ENCODE data around the gene CRIM1. TPM values are rescaled to one million over a fixed set of nuclear protein-coding genes. Genes with fewer than 3 reads are reported as not detected.

Gene CRIM1
- total and polyA plus RNA-seq, 2 experiments from 2014 or later: 76.4 to 485 TPM

DNA sequence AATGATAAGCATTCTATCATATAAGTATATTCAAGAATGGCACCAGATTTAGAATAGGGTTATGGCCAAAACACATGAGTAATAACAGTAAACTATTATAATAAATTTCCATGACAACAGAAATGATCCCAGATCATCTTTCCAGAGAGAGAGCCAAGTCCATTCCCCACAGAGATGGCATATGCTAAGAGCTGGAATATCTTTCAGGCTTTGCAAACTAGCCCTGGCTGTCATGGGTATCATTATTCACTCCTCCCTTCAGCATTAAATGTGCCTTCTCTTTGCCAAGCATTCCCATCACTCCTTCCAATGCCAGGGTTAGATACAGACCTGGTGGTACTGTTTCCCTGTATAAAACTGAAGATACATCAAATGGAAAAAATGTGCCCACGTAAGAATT lies 231.5 kb downstream of the CRIM1 start:
- no peaks in the 10 kb centered on the region for H3K9me3 ChIP-seq (ENCODE audit: low read depth)
- no peak overlapping the region for H3K9ac ChIP-seq
- H3K4me3 ChIP-seq: no peak overlapping the region
- WGBS, 2 experiments (ENCODE audit: low coverage in 1 of 2, low lambda C conversion rate in 2 of 2, missing lambda C conversion rate in 2 of 2): 48 to 58% methylated on average over 1 of the region's 1 CpG
- 0 out of 2 replicates have a peak, but pooled peaks cover 3% of the 10 kb centered on the region for H4K20me1 ChIP-seq (ENCODE audit: insufficient read depth)
- H3K36me3 ChIP-seq (ENCODE audit: low read depth): peaks cover 45% of the 10 kb centered on the region
- DNase-seq: peak; percentile 25
- no peak overlapping the region for H2AFZ ChIP-seq
- no peak overlapping the region for H3K27ac ChIP-seq
- H3K79me2 ChIP-seq (ENCODE audit: insufficient read depth): peaks cover 100% of the 10 kb centered on the region
- in situ Hi-C loops (cut with MboI): no loop called here
- no peaks in the 10 kb centered on the region for H3K9me2 ChIP-seq (ENCODE audit: insufficient read depth)
- no peaks in the 10 kb centered on the region for H3K27me3 ChIP-seq (replicated peaks; ENCODE audit: insufficient read depth)
- H3K4me1 ChIP-seq (ENCODE audit: insufficient read depth): no peaks in the 10 kb centered on the region
- H3F3A ChIP-seq (ENCODE audit: insufficient read depth): no peaks in the 10 kb centered on the region; the same call in 1 of the 2 replicates
- no peak overlapping the region for H3K4me2 ChIP-seq (ENCODE audit: unreplicated experiment)
- TF ChIP-seq EZH2phosphoT487 (IDR thresholded peaks at IDR 0.05; ENCODE audit: insufficient read depth, low read depth): no peak
- no peak for TF ChIP-seq EZH2 (IDR thresholded peaks at IDR 0.05; ENCODE audit: insufficient read depth, poor library complexity, severe bottlenecking)

DNA sequence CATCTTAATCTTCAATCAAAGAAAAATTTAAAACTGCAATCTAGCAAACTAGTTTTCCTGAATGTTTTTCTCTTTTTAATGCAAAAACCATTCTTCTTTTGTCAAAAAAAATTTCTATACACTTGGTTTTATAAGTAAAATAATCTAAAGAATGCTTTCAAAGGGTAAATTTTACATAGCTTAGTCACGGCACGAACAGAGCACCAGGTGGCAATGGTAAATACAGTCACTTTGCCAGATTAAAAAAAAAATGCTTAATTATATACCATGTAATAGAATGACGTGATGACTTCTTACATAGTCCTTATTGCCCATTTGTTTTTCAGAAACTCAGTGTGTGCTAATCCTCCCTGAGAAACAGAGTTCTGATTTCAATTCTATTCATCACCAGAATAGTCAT lies 232.0 kb downstream of the CRIM1 start:
- 95% methylated on average over 3 of the region's 3 CpGs for WGBS, 2 experiments (ENCODE audit: low coverage in 1 of 2, low lambda C conversion rate in 2 of 2, missing lambda C conversion rate in 2 of 2)
- H4K20me1 ChIP-seq (ENCODE audit: insufficient read depth): 0 out of 2 replicates have a peak, but pooled peaks cover 3% of the 10 kb centered on the region
- H3K9me3 ChIP-seq (ENCODE audit: low read depth): no peaks in the 10 kb centered on the region
- no peak for TF ChIP-seq EZH2phosphoT487 (IDR thresholded peaks at IDR 0.05; ENCODE audit: insufficient read depth, low read depth)
- TF ChIP-seq EZH2 (IDR thresholded peaks at IDR 0.05; ENCODE audit: insufficient read depth, poor library complexity, severe bottlenecking): no peak
- H3K27me3 ChIP-seq (replicated peaks; ENCODE audit: insufficient read depth): no peaks in the 10 kb centered on the region
- no peaks in the 10 kb centered on the region for H3K4me1 ChIP-seq (ENCODE audit: insufficient read depth)
- H3K27ac ChIP-seq: no peak overlapping the region
- no peak overlapping the region for H2AFZ ChIP-seq
- H3F3A ChIP-seq (ENCODE audit: insufficient read depth): no peaks in the 10 kb centered on the region; the same call in 1 of the 2 replicates
- no peak overlapping the region for H3K9ac ChIP-seq
- H3K36me3 ChIP-seq (ENCODE audit: low read depth): peaks cover 41% of the 10 kb centered on the region; the same call in 1 of the 2 replicates
- peaks cover 100% of the 10 kb centered on the region for H3K79me2 ChIP-seq (ENCODE audit: insufficient read depth)
- H3K9me2 ChIP-seq (ENCODE audit: insufficient read depth): no peaks in the 10 kb centered on the region
- no peak overlapping the region for H3K4me3 ChIP-seq
- no peak for DNase-seq
- H3K4me2 ChIP-seq (ENCODE audit: unreplicated experiment): no peak overlapping the region
- in situ Hi-C loops (cut with MboI): no loop called here

DNA sequence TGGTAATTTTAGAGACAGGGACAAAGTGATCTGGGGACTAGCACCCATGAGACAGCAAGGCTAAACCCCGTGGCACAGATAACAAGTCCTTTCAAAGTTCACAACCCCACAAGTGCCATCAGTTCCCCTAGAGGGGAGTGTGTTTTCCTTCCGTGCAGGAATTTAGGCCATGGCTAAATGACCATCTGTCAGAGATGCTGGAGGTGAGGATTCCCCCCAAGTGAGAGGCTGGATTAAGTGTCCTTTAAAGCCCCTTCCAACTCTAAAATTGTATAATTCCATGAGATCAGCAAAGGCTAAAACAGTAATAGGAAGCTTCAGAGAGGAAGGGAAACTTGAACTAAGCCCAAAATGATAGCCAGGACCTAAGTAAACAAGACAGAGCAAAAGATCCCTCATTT lies 233.7 kb downstream of the CRIM1 start:
- H2AFZ ChIP-seq: no peak overlapping the region
- no peaks in the 10 kb centered on the region for H3K4me1 ChIP-seq (ENCODE audit: insufficient read depth)
- 0 out of 2 replicates have a peak overlapping the region, but pooled peaks have one; percentile 3 for H3K27ac ChIP-seq
- TF ChIP-seq EZH2 (IDR thresholded peaks at IDR 0.05; ENCODE audit: insufficient read depth, poor library complexity, severe bottlenecking) (no peak), EZH2phosphoT487 (IDR thresholded peaks at IDR 0.05; ENCODE audit: insufficient read depth, low read depth) (no peak)
- no peak for DNase-seq
- no peak overlapping the region for H3K4me2 ChIP-seq (ENCODE audit: unreplicated experiment)
- no peaks in the 10 kb centered on the region for H3K9me2 ChIP-seq (ENCODE audit: insufficient read depth)
- WGBS, 2 experiments (ENCODE audit: low coverage in 1 of 2, low lambda C conversion rate in 2 of 2, missing lambda C conversion rate in 2 of 2): 61 to 70% methylated on average over 2 of the region's 2 CpGs
- in situ Hi-C loops (cut with MboI): no loop called here
- H3K36me3 ChIP-seq (ENCODE audit: low read depth): peaks cover 32% of the 10 kb centered on the region; the same call in 1 of the 2 replicates
- no peaks in the 10 kb centered on the region; the same call in 1 of the 2 replicates for H3F3A ChIP-seq (ENCODE audit: insufficient read depth)
- H3K9me3 ChIP-seq (ENCODE audit: low read depth): no peaks in the 10 kb centered on the region
- H4K20me1 ChIP-seq (ENCODE audit: insufficient read depth): 0 out of 2 replicates have a peak, but pooled peaks cover 3% of the 10 kb centered on the region
- no peak overlapping the region for H3K9ac ChIP-seq
- H3K4me3 ChIP-seq: no peak overlapping the region
- H3K79me2 ChIP-seq (ENCODE audit: insufficient read depth): peaks cover 100% of the 10 kb centered on the region
- no peaks in the 10 kb centered on the region for H3K27me3 ChIP-seq (replicated peaks; ENCODE audit: insufficient read depth)

DNA sequence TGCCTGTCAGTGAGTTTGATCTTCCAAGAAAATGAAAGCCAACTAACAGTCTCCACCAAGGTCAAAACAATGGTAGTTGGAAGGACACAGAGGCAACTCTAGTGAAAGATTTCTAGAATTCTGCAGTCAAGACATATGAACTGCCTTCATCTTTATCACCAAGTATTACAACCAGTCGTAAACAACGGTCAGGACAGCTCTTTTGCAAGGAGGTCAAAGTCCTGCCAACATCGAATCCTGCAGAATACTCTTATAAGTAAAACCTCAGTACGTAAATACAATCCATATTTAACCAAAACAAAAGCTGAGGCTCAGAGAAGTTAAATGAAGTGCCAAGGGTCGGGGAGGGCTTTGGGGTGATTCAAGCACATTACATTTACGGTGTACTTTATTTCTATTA lies 239.3 kb downstream of the CRIM1 start:
- Histone ChIP-seq H3K4me2 (ENCODE audit: unreplicated experiment) (no peak overlapping the region), H3K27ac (no peak overlapping the region), H3K27me3 (replicated peaks; ENCODE audit: insufficient read depth) (no peaks in the 10 kb centered on the region), H2AFZ (no peak overlapping the region), H4K20me1 (ENCODE audit: insufficient read depth) (0 out of 2 replicates have a peak, but pooled peaks cover 3% of the 10 kb centered on the region), H3K4me3 (no peak overlapping the region), H3K4me1 (ENCODE audit: insufficient read depth) (peaks cover 17% of the 10 kb centered on the region), H3K79me2 (ENCODE audit: insufficient read depth) (peaks cover 77% of the 10 kb centered on the region), H3K9me2 (ENCODE audit: insufficient read depth) (no peaks in the 10 kb centered on the region), H3K9ac (no peak overlapping the region), H3K9me3 (ENCODE audit: low read depth) (no peaks in the 10 kb centered on the region), H3K36me3 (ENCODE audit: low read depth) (peaks cover 13% of the 10 kb centered on the region; the same call in 1 of the 2 replicates), H3F3A (ENCODE audit: insufficient read depth) (peaks cover 7% of the 10 kb centered on the region; the same call in 1 of the 2 replicates)
- 97 to 98% methylated on average over 6 of the region's 6 CpGs for whole genome bisulfite sequencing, 2 experiments (ENCODE audit: low coverage in 1 of 2, low lambda C conversion rate in 2 of 2, missing lambda C conversion rate in 2 of 2)
- no peak for DNase-seq
- TF ChIP-seq EZH2phosphoT487 (IDR thresholded peaks at IDR 0.05; ENCODE audit: insufficient read depth, low read depth) (no peak), EZH2 (IDR thresholded peaks at IDR 0.05; ENCODE audit: insufficient read depth, poor library complexity, severe bottlenecking) (no peak)
- in situ Hi-C loops (cut with MboI): no loop called here

All from GM23248 (cell line).